ENCODE results near the gene LCORL.
"Not testable (repeated sequence)": the region's sequence is repeated elsewhere in the genome, so short reads cannot be mapped to it uniquely, and the experiment has no call there.

LCORL gene

GRCh38 chr4:18021720-18022571 is at the start of gene LCORL:
Gene LCORL, minus strand, starts transcription at chr4:18021755. Its CDS starts 4 bp downstream, at chr4:18021751.
- peak; percentile 98 for DNase-seq

- no peak for DNase-seq
Measured at GRCh38 chr4:18069810-18070209, 48.3 kb upstream of the LCORL start.

- no peak for DNase-seq
Measured at GRCh38 chr4:18067031-18067430, 45.5 kb upstream of the LCORL start.

GRCh38 chr4:18063079-18063478 is 41.5 kb upstream of the LCORL start:
- DNase-seq = no peak

GRCh38 chr4:18057821-18058533 is 36.4 kb upstream of the LCORL start:
- DNase-seq = no peak

- DNase-seq = no peak
Measured at GRCh38 chr4:18056030-18056429, 34.5 kb upstream of the LCORL start.

GRCh38 chr4:18052158-18052557 is 30.6 kb upstream of the LCORL start:
- no peak for DNase-seq

GRCh38 chr4:18051281-18051680 is 29.7 kb upstream of the LCORL start:
- DNase-seq = no peak

- DNase-seq = no peak
Measured at GRCh38 chr4:18050448-18050847, 28.9 kb upstream of the LCORL start.

- no peak for DNase-seq
Measured at GRCh38 chr4:18049446-18049845, 27.9 kb upstream of the LCORL start.

- no peak for DNase-seq
Measured at GRCh38 chr4:18042754-18043153, 21.2 kb upstream of the LCORL start.

- no peak for DNase-seq
Measured at GRCh38 chr4:18042012-18042411, 20.5 kb upstream of the LCORL start.

- DNase-seq = no peak
Measured at GRCh38 chr4:18041114-18041513, 19.6 kb upstream of the LCORL start.

- DNase-seq = no peak
Measured at GRCh38 chr4:18039113-18039512, 17.6 kb upstream of the LCORL start.

GRCh38 chr4:18036369-18036768 is 14.8 kb upstream of the LCORL start:
- DNase-seq = not testable (repeated sequence)

- no peak for DNase-seq
Measured at GRCh38 chr4:18034099-18034498, 12.5 kb upstream of the LCORL start.

- DNase-seq = no peak
Measured at GRCh38 chr4:18033111-18034085, 11.8 kb upstream of the LCORL start.

GRCh38 chr4:18025288-18025687 is 3.7 kb upstream of the LCORL start:
- DNase-seq = no peak

- no peak for DNase-seq
Measured at GRCh38 chr4:18022572-18023050, 1.1 kb upstream of the LCORL start.

- no peak for DNase-seq
Measured at GRCh38 chr4:18021470-18021719, 160 bp downstream of the LCORL start.

GRCh38 chr4:18020671-18021469 is 685 bp downstream of the LCORL start:
- DNase-seq = peak; percentile 89

- DNase-seq = peak; percentile 45
Measured at GRCh38 chr4:18020145-18020670, 1.3 kb downstream of the LCORL start.
